GM18502 (cell line): ENCODE results near the gene BLOC1S4.
"Not testable (repeated sequence)": the region's sequence is repeated elsewhere in the genome, so short reads cannot be mapped to it uniquely, and the experiment has no call there.

Experiments
- ATAC-seq: cut with Tn5 transposase; IDR thresholded peaks from one replicate; pipeline ENCODE4 v1.9.1; 2021; ENCODE audit warnings: mild to moderate bottlenecking; ENCODE audit not compliant: unreplicated experiment, poor library complexity

BLOC1S4 gene

GRCh38 chr4:6715704-6716017 lies 313 bp upstream of the BLOC1S4 start:
- ATAC-seq = no peak

- ATAC-seq = no peak
Observed at GRCh38 chr4:6716958-6717655, 1.1 kb downstream of the BLOC1S4 start.

- ATAC-seq = no peak
Observed at GRCh38 chr4:6718932-6719610, 3.1 kb downstream of the BLOC1S4 start.

GRCh38 chr4:6719611-6720179 lies 3.7 kb downstream of the BLOC1S4 start:
- no peak for ATAC-seq

GRCh38 chr4:6720202-6720699 lies 4.3 kb downstream of the BLOC1S4 start:
- no peak for ATAC-seq

- no peak for ATAC-seq
Observed at GRCh38 chr4:6721121-6721520, 5.1 kb downstream of the BLOC1S4 start.

GRCh38 chr4:6722891-6723290 lies 6.9 kb downstream of the BLOC1S4 start:
- no peak for ATAC-seq

GRCh38 chr4:6723851-6724250 lies 7.9 kb downstream of the BLOC1S4 start:
- no peak for ATAC-seq

GRCh38 chr4:6724421-6725111 lies 8.6 kb downstream of the BLOC1S4 start:
- no peak for ATAC-seq

GRCh38 chr4:6725427-6725961 lies 9.5 kb downstream of the BLOC1S4 start:
- ATAC-seq = not testable (repeated sequence)

- ATAC-seq = no peak
Observed at GRCh38 chr4:6727081-6727942, 11.3 kb downstream of the BLOC1S4 start.

GRCh38 chr4:6727943-6728250 lies 11.9 kb downstream of the BLOC1S4 start:
- no peak for ATAC-seq

- ATAC-seq = no peak
Observed at GRCh38 chr4:6728320-6729029, 12.5 kb downstream of the BLOC1S4 start.

GRCh38 chr4:6730603-6731317 lies 14.8 kb downstream of the BLOC1S4 start:
- no peak for ATAC-seq

GRCh38 chr4:6731318-6731675 lies 15.3 kb downstream of the BLOC1S4 start:
- ATAC-seq = no peak

GRCh38 chr4:6731780-6732179 lies 15.8 kb downstream of the BLOC1S4 start:
- ATAC-seq = no peak

- ATAC-seq = no peak
Observed at GRCh38 chr4:6732441-6733357, 16.7 kb downstream of the BLOC1S4 start.
